Heart right ventricle (tissue), 16 donors: ENCODE results near the gene HEATR1. TPM values are rescaled to one million over a fixed set of nuclear protein-coding genes. Genes with fewer than 3 reads are reported as not detected.

Experiments
- ATAC-seq, 8 donors: fragments of 200-7000 bp; cut with Tn5 transposase; one replicate each; pipeline ENCODE4 v1.9.1; 2020; ENCODE audit warnings: mild to moderate bottlenecking in 8 of 8, moderate library complexity in 8 of 8, moderate number of reproducible peaks in 1 of 8
- DNase-seq, 2 donors: peaks; one replicate each; pipeline ENCODE4 v3.0.0-alpha.2; 2020
- H3K27ac ChIP-seq, 10 donors: fragments of 200-600 bp; sonication (generic) in 2 of 10; one replicate each; pipeline versions ENCODE4 v1.5.0 to v1.8.0; 2020 to 2022; ENCODE audit warnings: mild to moderate bottlenecking in 3 of 10
- H3K27me3 ChIP-seq, 7 donors: fragments of 200-600 bp; one replicate each; pipeline ENCODE4 v1.8.0; 2021 to 2022; ENCODE audit warnings: mild to moderate bottlenecking in 2 of 7
- H3K36me3 ChIP-seq, 9 donors: fragments of 200-600 bp; sonication (generic) in 1 of 9; one replicate each; pipeline versions ENCODE4 v1.5.0 to v1.8.0; 2020 to 2022; ENCODE audit warnings: mild to moderate bottlenecking in 2 of 9
- H3K4me1 ChIP-seq, 9 donors: fragments of 200-600 bp; sonication (generic) in 1 of 9; one replicate each; pipeline versions ENCODE4 v1.5.0 to v1.8.0; 2020 to 2022; ENCODE audit warnings: mild to moderate bottlenecking in 4 of 9
- H3K4me3 ChIP-seq, 10 donors: fragments of 200-600 bp; sonication (generic) in 2 of 10; one replicate each; pipeline versions ENCODE4 v1.5.0 to v1.8.0; 2020 to 2022; ENCODE audit warnings: mild to moderate bottlenecking in 7 of 10, moderate library complexity in 2 of 10
- H3K9me3 ChIP-seq, 11 donors: fragments of 200-600 bp in 10 of 11; sonication (generic) in 2 of 11; one replicate each; pipeline versions ENCODE4 v1.5.0 to v1.8.0; 2013 to 2022; ENCODE audit warnings: mild to moderate bottlenecking in 2 of 11, control low read depth in 1 of 11, moderate library complexity in 1 of 11
- whole genome bisulfite sequencing, 2 donors: extraction: QIAGEN DNeasy Blood & Tissue Kit; methylation state at CpG; one replicate each; pipeline ENCODE4 v1.1.7; 2013; ENCODE audit warnings: inconsistent platforms in 1 of 2; 5-methylcytosine and 5-hydroxymethylcytosine counted together
- intact Hi-C, 10 donors: fragments of 100-400 bp; cut with DNase I; formaldehyde crosslinking; loops; one replicate each; pipeline versions ENCODE4 v1.11.1 to v1.14.2; 2022
- polyA plus RNA-seq, 2 donors: library from polyadenylated mRNA; stranded (reverse); fragments of 200-250 nt; gene quantifications; one replicate each; pipeline ENCODE4 v1.2.3, GENCODE V29; 2013
- total RNA-seq, 10 donors: library from RNA; stranded (reverse); fragmentation: NEBNext Ultra II Directional in 3 of 10; extraction: Animal tissue kit (Norgen Biotek cat#: 25700) in 3 of 10; gene quantifications; one replicate each; pipeline versions ENCODE4 v1.2.1 to v1.2.4, GENCODE V29; 2021 to 2023
- TF ChIP-seq, protein P1 (sequence below), 9 donors: fragments of 200-600 bp; sonication (generic) in 2 of 9; IDR thresholded peaks; one replicate each; pipeline versions ENCODE4 v1.5.0 to v1.8.0; 2021 to 2022; ENCODE audit warnings: antibody characterized with exemption in 9 of 9, mild to moderate bottlenecking in 5 of 9, moderate library complexity in 1 of 9
- donor health status: Arrhythmogenic right ventricular cardiomyopathy.
- donor health status: ischemic (EF 13 %, LVEDD 7.1; RV severe dilation, severe dysfunction).
- donor health status: healthy with polysubstance abuse.
- donor health status: DM: no; HTN: yes; CAD: no.
- donor health status: DM: no; HTN: no; CAD: no.
- donor health status: ischemic (EF 25% LVEDD 6.9; RV normal size, moderate dysfunction).
- donor health status: ischemic (EF 25% LVEDD 5.7; RV mildly dilated, moderate dysfunction).
- donor health status: healthy.
- donor health status: DM: yes; HTN: yes; CAD: no.
- donor health status: Ischemic cardiomyopathy.
- donor health status: ischemic (EF 35%, LVEDD 5.7; RV mildly dilated, moderate dysfunction).
- donor health status: nonischemic (EF 11% LVEDD 7.7; RV severe dilation, severe dysfunction).
- donor health status: DM: yes; HTN: yes; CAD: no.
- donor health status: PGD.
- donor health status: ischemic (EF 29% LVEDD 5.4; RV normal size, mild dysfunction).
- donor health status: nonischemic (EF 23%, LVEDD 6.1; RV moderate dilation, normal function).

HEATR1 gene
- total and polyA plus RNA-seq, 12 donors: 2.2 to 15.5 (median 10.5) TPM

GRCh38 chr1:236604905-236605806 lies 840 bp upstream of the HEATR1 start:
- ATAC-seq: no peak
- H3K27me3 ChIP-seq: peaks cover 0 to 25% (median 9%) of the 10 kb centered on the region in 7 donors
- 55 to 62% methylated on average over 34 of the region's 34 CpGs for WGBS, 2 donors
- peak overlapping the region; percentile 55 to 88 (median 78) for H3K4me3 ChIP-seq
- no peaks in the 10 kb centered on the region for H3K9me3 ChIP-seq
- peaks cover 0 to 23% (median 16%) of the 10 kb centered on the region in 9 donors for H3K4me1 ChIP-seq
- H3K36me3 ChIP-seq: peaks cover 0 to 28% (median 0%) of the 10 kb centered on the region in 9 donors
- TF ChIP-seq, protein P1, sequence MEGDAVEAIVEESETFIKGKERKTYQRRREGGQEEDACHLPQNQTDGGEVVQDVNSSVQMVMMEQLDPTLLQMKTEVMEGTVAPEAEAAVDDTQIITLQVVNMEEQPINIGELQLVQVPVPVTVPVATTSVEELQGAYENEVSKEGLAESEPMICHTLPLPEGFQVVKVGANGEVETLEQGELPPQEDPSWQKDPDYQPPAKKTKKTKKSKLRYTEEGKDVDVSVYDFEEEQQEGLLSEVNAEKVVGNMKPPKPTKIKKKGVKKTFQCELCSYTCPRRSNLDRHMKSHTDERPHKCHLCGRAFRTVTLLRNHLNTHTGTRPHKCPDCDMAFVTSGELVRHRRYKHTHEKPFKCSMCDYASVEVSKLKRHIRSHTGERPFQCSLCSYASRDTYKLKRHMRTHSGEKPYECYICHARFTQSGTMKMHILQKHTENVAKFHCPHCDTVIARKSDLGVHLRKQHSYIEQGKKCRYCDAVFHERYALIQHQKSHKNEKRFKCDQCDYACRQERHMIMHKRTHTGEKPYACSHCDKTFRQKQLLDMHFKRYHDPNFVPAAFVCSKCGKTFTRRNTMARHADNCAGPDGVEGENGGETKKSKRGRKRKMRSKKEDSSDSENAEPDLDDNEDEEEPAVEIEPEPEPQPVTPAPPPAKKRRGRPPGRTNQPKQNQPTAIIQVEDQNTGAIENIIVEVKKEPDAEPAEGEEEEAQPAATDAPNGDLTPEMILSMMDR (IDR thresholded peaks at IDR 0.05): no peak
- DNase-seq: no peak
- intact Hi-C loops: loop anchor here in 7 of 10 donors (5.0 to 10.0 kb wide), 4 partner anchors 82 to 260 kb away; partner anchors contain the start of genes MTR (in 5 of the 7) and ACTN2 (in 1 of the 7)
- peak overlapping the region in 9 of 10 donors; percentile 51 to 89 (median 84) for H3K27ac ChIP-seq

DNA sequence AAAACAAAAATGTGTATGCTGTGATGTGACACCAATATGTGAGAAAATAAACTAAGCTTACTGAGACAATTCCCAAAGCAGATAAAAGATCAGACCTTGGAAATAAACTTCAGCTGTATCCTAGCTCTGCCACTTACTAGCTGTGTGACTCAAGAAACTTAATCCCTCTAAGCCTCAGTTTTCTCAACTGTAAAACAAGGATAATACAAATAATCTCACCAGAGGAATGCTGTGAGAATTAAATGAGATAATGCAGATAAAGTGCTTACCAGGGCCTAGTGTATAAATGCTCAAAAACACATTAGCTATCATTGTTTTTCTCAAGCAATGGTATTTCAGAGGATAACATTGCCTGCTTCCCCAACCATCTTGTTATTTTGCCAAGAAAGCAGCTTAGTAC lies 2.1 kb downstream of the HEATR1 start:
- Histone ChIP-seq H3K27ac (no peak overlapping the region), H3K36me3 (peaks cover 0 to 58% (median 14%) of the 10 kb centered on the region in 9 donors), H3K9me3 (no peaks in the 10 kb centered on the region), H3K4me1 (peaks cover 0 to 23% (median 16%) of the 10 kb centered on the region in 9 donors), H3K27me3 (no peaks in the 10 kb centered on the region), H3K4me3 (no peak overlapping the region)
- intact Hi-C loops: loop anchor here in 5 of 10 donors (10.0 kb wide), 2 partner anchors 193 to 263 kb away; partner anchors contain the start of gene MTR (in 5 of the 5)
- TF ChIP-seq, protein P1 (IDR thresholded peaks at IDR 0.05): no peak
- DNase-seq (no peak), ATAC-seq (no peak)

GRCh38 chr1:236590553-236591150 lies 13.7 kb downstream of the HEATR1 start:
- Histone ChIP-seq H3K4me1 (no peaks in the 10 kb centered on the region), H3K9me3 (no peaks in the 10 kb centered on the region), H3K4me3 (no peak overlapping the region), H3K36me3 (peaks cover 0 to 100% (median 65%) of the 10 kb centered on the region in 9 donors), H3K27ac (no peak overlapping the region), H3K27me3 (no peaks in the 10 kb centered on the region)
- intact Hi-C loops: loop anchor here in 1 of 10 donors (5.0 kb wide), 1 partner anchor 593 kb away; no protein-coding TSS in a partner anchor
- TF ChIP-seq, protein P1 (IDR thresholded peaks at IDR 0.05): no peak
- WGBS, 2 donors: 94 to 95% methylated on average over 2 of the region's 2 CpGs
- ATAC-seq (no peak), DNase-seq (no peak)

GRCh38 chr1:236589531-236589930 lies 14.8 kb downstream of the HEATR1 start:
- WGBS, 2 donors: 93 to 94% methylated on average over 4 of the region's 4 CpGs
- Histone ChIP-seq H3K27ac (no peak overlapping the region), H3K27me3 (no peaks in the 10 kb centered on the region), H3K4me3 (no peak overlapping the region), H3K4me1 (no peaks in the 10 kb centered on the region), H3K36me3 (peaks cover 0 to 100% (median 64%) of the 10 kb centered on the region in 9 donors), H3K9me3 (no peaks in the 10 kb centered on the region)
- intact Hi-C loops: no loop called here
- ATAC-seq (no peak), DNase-seq (no peak)
- TF ChIP-seq, protein P1 (IDR thresholded peaks at IDR 0.05): no peak
